Endothelial cell (in vitro differentiated cells): ENCODE data around the gene AMIGO3. TPM values are rescaled to one million over a fixed set of nuclear protein-coding genes. Genes with fewer than 3 reads are reported as not detected.
A peak's percentile ranks its signal among the peaks of the same experiment; 100 is the strongest.

Experiments
- DNase-seq: peaks from one replicate; pipeline ENCODE4 v3.0.0; 2021; ENCODE audit warnings: low spot score
- H3K27ac Mint-ChIP-seq: one replicate; pipeline ENCODE4 v1.8.0; 2021; ENCODE audit warnings: mixed read lengths, inconsistent platforms; ENCODE audit not compliant: unreplicated experiment
- H3K27me3 Mint-ChIP-seq: one replicate; pipeline ENCODE4 v1.8.0; 2021; ENCODE audit warnings: mild to moderate bottlenecking, moderate library complexity, mixed read lengths, inconsistent platforms; ENCODE audit not compliant: unreplicated experiment
- H3K36me3 Mint-ChIP-seq: one replicate; pipeline ENCODE4 v1.8.0; 2021; ENCODE audit warnings: mild to moderate bottlenecking, low read depth, mixed read lengths, inconsistent platforms; ENCODE audit not compliant: unreplicated experiment
- H3K4me1 Mint-ChIP-seq: one replicate; pipeline ENCODE4 v1.8.0; 2021; ENCODE audit warnings: mild to moderate bottlenecking, mixed read lengths, inconsistent platforms; ENCODE audit not compliant: unreplicated experiment
- H3K4me3 Mint-ChIP-seq: one replicate; pipeline ENCODE4 v1.8.0; 2021; ENCODE audit warnings: mild to moderate bottlenecking, mixed read lengths, inconsistent platforms; ENCODE audit not compliant: unreplicated experiment
- H3K9me3 Mint-ChIP-seq: one replicate; pipeline ENCODE4 v1.8.0; 2021; ENCODE audit warnings: mixed read lengths, inconsistent platforms; ENCODE audit not compliant: unreplicated experiment
- CTCF ChIP-seq: fragments of 200-600 bp; sonication (generic); IDR thresholded peaks from one replicate; pipeline ENCODE4 v1.5.0; 2021; ENCODE audit warnings: antibody characterized with exemption; ENCODE audit not compliant: unreplicated experiment
- total RNA-seq: library from RNA; stranded (reverse); fragmentation: NEBNext Ultra II Directional; extraction: Animal tissue kit (Norgen Biotek cat#: 25700); gene quantifications from one replicate; pipeline ENCODE4 v1.2.1, GENCODE V29; 2021; ENCODE audit not compliant: unreplicated experiment

Gene AMIGO3
- total RNA-seq, 1 donor from 2014 or later: 0.56 TPM

GRCh38 chr3:49733551-49733950 lies 14.1 kb upstream of the AMIGO3 start:
- no peak for TF ChIP-seq CTCF
- Mint-ChIP-seq H3K27me3 (peaks cover 2% of the 10 kb centered on the region), H3K27ac (no peak overlapping the region), H3K36me3 (peaks cover 36% of the 10 kb centered on the region), H3K4me3 (no peak overlapping the region), H3K9me3 (no peaks in the 10 kb centered on the region), H3K4me1 (no peaks in the 10 kb centered on the region)
- DNase-seq: no peak

- Mint-ChIP-seq H3K4me1 (no peaks in the 10 kb centered on the region), H3K9me3 (no peaks in the 10 kb centered on the region), H3K36me3 (peaks cover 29% of the 10 kb centered on the region), H3K4me3 (no peak overlapping the region), H3K27me3 (peaks cover 2% of the 10 kb centered on the region), H3K27ac (no peak overlapping the region)
- no peak for DNase-seq
- TF ChIP-seq CTCF: no peak
Measured at GRCh38 chr3:49732597-49732996, 13.1 kb upstream of the AMIGO3 start.

- Mint-ChIP-seq H3K9me3 (no peaks in the 10 kb centered on the region), H3K4me3 (no peak overlapping the region), H3K27me3 (no peaks in the 10 kb centered on the region), H3K4me1 (no peaks in the 10 kb centered on the region), H3K27ac (no peak overlapping the region), H3K36me3 (peaks cover 18% of the 10 kb centered on the region)
- no peak for TF ChIP-seq CTCF
- DNase-seq: no peak
Measured at GRCh38 chr3:49729966-49730609, 10.6 kb upstream of the AMIGO3 start.

- H3K36me3 Mint-ChIP-seq: peaks cover 11% of the 10 kb centered on the region
- no peak for TF ChIP-seq CTCF
Measured at GRCh38 chr3:49727924-49728361, 8.5 kb upstream of the AMIGO3 start.

GRCh38 chr3:49727154-49727923 lies 7.9 kb upstream of the AMIGO3 start:
- peaks cover 15% of the 10 kb centered on the region for H3K36me3 Mint-ChIP-seq
- H3K4me1 Mint-ChIP-seq: peaks cover 4% of the 10 kb centered on the region
- no peak for DNase-seq
- no peak overlapping the region for H3K4me3 Mint-ChIP-seq
- no peak for TF ChIP-seq CTCF
- no peak overlapping the region for H3K27ac Mint-ChIP-seq
- H3K27me3 Mint-ChIP-seq: peaks cover 13% of the 10 kb centered on the region
- H3K9me3 Mint-ChIP-seq: no peaks in the 10 kb centered on the region

More at GRCh38 chr3:49727924-49728361, 8.5 kb upstream of the AMIGO3 start:
- peaks cover 10% of the 10 kb centered on the region for H3K27me3 Mint-ChIP-seq
- peak overlapping the region; percentile 52 for H3K4me3 Mint-ChIP-seq
- H3K27ac Mint-ChIP-seq: no peak overlapping the region
- H3K4me1 Mint-ChIP-seq: no peaks in the 10 kb centered on the region
- no peak for DNase-seq
- no peaks in the 10 kb centered on the region for H3K9me3 Mint-ChIP-seq
